ENCODE data around the gene TASOR2. TPM values are rescaled to one million over a fixed set of nuclear protein-coding genes. Genes with fewer than 3 reads are reported as not detected.

The TASOR2 gene
- total and polyA plus RNA-seq, 11 donors: 9.6 to 47.2 (median 32.9) TPM

DNA sequence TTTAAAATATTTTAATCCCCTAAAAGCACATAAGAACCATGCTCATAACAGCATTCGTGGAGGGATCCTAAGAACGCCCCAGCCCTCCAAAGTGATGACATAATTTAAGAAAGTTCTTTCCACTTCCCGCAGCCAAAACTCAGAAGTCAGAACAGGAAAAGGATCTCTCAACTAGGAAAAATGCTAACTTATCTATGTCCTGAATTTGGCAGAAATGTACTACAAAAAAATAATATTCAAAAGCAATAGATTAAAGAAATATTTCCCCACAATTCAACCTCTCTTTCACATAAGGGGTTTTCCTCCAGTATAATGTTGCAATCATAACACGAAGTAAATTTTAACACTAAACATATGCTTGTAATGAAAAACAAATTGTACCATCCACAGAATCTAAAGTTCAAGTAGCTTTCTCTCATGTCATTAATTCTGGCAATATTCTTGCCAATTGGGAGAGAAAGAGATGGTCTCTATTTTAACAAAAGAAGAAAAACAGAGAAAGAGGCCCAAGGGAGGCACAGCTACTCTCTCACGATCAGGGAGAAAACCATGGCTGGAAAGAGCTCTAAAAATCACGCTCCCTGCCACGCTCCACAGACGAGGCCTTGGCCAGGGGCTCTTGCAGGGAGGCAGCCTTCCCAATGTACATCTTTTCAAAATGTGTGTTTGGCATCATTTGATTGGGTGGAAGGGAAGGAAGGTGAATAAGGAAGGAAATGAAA lies 41.1 kb upstream of the TASOR2 start:
- no peaks in the 10 kb centered on the region for H3K9me3 ChIP-seq
- 59 to 69% (median 61%) methylated on average over 8 of the region's 8 CpGs for WGBS, 4 donors
- intact Hi-C loops (cut with DNase I): no loop called here
- TF ChIP-seq, protein P1, sequence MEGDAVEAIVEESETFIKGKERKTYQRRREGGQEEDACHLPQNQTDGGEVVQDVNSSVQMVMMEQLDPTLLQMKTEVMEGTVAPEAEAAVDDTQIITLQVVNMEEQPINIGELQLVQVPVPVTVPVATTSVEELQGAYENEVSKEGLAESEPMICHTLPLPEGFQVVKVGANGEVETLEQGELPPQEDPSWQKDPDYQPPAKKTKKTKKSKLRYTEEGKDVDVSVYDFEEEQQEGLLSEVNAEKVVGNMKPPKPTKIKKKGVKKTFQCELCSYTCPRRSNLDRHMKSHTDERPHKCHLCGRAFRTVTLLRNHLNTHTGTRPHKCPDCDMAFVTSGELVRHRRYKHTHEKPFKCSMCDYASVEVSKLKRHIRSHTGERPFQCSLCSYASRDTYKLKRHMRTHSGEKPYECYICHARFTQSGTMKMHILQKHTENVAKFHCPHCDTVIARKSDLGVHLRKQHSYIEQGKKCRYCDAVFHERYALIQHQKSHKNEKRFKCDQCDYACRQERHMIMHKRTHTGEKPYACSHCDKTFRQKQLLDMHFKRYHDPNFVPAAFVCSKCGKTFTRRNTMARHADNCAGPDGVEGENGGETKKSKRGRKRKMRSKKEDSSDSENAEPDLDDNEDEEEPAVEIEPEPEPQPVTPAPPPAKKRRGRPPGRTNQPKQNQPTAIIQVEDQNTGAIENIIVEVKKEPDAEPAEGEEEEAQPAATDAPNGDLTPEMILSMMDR (IDR thresholded peaks at IDR 0.05): no peak
- no peak for TF ChIP-seq POLR2A (IDR thresholded peaks at IDR 0.05)
- ATAC-seq (peak in 1 of 4 donors; percentile 41), DNase-seq (no peak)
- no peak overlapping the region for H3K4me3 ChIP-seq
- H3K36me3 ChIP-seq: peaks cover 0 to 52% (median 45%) of the 10 kb centered on the region in 9 donors
- H3K27me3 ChIP-seq: no peaks in the 10 kb centered on the region
- H3K4me1 ChIP-seq: peaks cover 0 to 44% (median 34%) of the 10 kb centered on the region in 12 donors
- peak overlapping the region; percentile 7 to 89 (median 64) for H3K27ac ChIP-seq

DNA sequence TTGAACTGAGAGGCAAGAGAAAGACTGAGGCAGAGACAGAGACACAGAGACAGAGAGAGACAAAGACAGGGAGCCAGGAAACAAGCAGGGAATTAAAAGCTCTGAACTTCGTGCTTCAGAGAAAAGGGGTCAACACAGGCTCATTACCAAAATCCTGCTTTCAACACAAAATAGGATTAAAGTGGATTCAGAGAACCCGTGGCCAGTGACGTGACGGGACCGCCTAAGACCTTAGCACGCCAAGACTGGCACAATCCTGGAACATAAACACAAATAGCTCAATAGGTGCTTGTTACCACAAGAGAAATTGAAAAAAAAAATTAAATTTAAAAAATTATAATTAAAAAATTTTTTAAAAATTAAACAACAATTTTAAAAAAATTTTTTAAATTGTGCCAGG lies 39.7 kb upstream of the TASOR2 start:
- Histone ChIP-seq H3K4me1 (peaks cover 0 to 44% (median 34%) of the 10 kb centered on the region in 12 donors), H3K4me3 (no peak overlapping the region), H3K9me3 (no peaks in the 10 kb centered on the region), H3K27me3 (no peaks in the 10 kb centered on the region), H3K27ac (peak overlapping the region in 11 of 12 donors; percentile 42 to 89 (median 72)), H3K36me3 (peaks cover 0 to 52% (median 35%) of the 10 kb centered on the region in 9 donors)
- WGBS, 4 donors: 84 to 92% (median 85%) methylated on average over 6 of the region's 6 CpGs
- no peak for ATAC-seq
- intact Hi-C loops (cut with DNase I): no loop called here
- TF ChIP-seq POLR2A (IDR thresholded peaks at IDR 0.05): no peak
- TF ChIP-seq, protein P1 (IDR thresholded peaks at IDR 0.05): no peak
- no peak for DNase-seq

DNA sequence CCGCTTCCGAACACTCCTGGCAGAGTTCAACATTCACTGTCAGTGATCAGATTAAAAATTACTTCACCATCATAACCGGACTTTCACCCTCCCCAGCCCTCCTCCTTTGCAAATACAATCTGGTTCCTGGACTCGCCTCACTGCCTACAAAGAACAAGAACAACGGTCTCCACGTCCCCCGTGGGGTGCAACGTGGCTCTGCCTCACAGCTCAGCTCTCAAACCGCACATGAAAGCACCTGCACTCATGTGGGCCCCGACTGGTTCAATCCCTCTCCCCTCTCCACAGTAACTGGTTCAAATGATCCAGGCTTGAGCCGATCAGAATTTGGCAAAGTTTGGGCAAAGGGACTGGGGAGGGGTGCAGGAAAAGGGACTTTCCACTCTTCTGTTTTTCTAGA lies 39.3 kb upstream of the TASOR2 start:
- Histone ChIP-seq H3K27me3 (no peaks in the 10 kb centered on the region), H3K4me1 (peaks cover 0 to 44% (median 34%) of the 10 kb centered on the region in 12 donors), H3K36me3 (peaks cover 0 to 50% (median 34%) of the 10 kb centered on the region in 9 donors), H3K4me3 (no peak overlapping the region), H3K27ac (peak overlapping the region; percentile 42 to 89 (median 70)), H3K9me3 (no peaks in the 10 kb centered on the region)
- DNase-seq: peak in 1 of 5 donors; percentile 30
- WGBS, 4 donors: 46 to 60% (median 52%) methylated on average over 11 of the region's 11 CpGs
- no peak for TF ChIP-seq POLR2A (IDR thresholded peaks at IDR 0.05)
- TF ChIP-seq, protein P1 (IDR thresholded peaks at IDR 0.05): no peak
- intact Hi-C loops (cut with DNase I): no loop called here
- ATAC-seq: peak in 3 of 4 donors; percentile 55 to 76 (median 62)

DNA sequence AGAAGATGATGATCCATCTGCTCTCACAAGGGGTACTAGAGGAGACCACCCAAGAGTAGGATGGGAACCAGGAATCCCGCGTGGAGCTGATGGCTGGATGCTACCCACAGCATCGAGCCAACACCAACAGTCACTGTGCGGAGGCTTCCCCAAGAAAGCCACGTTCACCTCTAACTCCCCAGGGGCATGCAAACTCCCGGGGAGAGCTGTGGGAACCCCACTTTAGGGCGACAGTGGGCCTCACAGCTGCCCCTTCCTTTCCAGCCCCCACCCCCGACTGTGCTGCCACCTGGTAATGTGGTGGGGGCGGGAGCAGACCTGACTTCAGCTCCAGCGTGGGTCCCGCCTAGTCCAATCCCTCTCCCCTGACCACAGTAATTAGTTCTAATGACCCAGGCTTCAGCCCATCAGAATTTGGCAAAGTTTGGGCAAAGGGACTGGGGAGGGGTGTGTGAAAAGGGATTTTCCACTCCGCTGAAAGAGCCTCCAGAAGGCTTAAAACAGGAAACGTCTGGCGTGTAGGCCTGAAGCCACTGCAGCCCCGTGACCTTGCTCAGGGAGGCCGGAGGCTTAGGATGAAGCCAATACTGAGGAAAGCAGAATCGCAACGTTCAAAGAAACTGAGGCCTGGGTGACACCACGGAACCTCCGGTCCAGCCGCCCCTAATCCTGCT lies 38.6 kb upstream of the TASOR2 start:
- Histone ChIP-seq H3K36me3 (peaks cover 0 to 50% (median 33%) of the 10 kb centered on the region in 9 donors), H3K27me3 (no peaks in the 10 kb centered on the region), H3K9me3 (no peaks in the 10 kb centered on the region), H3K4me3 (no peak overlapping the region), H3K27ac (peak overlapping the region; percentile 42 to 89 (median 70)), H3K4me1 (peaks cover 0 to 46% (median 34%) of the 10 kb centered on the region in 12 donors)
- 52 to 69% (median 63%) methylated on average over 21 of the region's 21 CpGs for WGBS, 4 donors
- intact Hi-C loops (cut with DNase I): no loop called here
- ATAC-seq (peak; percentile 65 to 87 (median 70)), DNase-seq (peak in 1 of 5 donors; percentile 65)
- TF ChIP-seq, protein P1 (IDR thresholded peaks at IDR 0.05): no peak
- TF ChIP-seq POLR2A (IDR thresholded peaks at IDR 0.05): no peak
